ENCODE data around the gene NCAM2.

NCAM2 gene

DNA sequence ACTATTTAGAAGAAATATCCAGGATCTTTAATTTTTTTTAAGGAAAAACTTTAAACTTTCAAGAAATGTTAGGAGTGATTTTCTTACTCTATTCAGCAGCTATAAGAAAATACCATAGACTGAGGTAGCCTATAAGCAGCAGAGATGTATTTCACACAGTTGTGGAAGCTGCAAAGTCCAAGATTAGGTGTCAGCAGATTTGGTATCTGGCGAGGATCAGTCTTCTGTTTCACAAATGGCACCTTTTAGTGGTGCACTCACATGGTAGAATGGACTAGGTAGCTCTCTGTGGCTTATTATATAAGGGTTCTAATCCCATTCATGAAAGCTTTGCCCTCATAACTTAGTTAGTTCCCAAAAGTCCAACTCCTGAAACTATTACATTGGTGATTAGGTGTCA lies 207.4 kb downstream of the NCAM2 start:
- TF ChIP-seq, protein P1, sequence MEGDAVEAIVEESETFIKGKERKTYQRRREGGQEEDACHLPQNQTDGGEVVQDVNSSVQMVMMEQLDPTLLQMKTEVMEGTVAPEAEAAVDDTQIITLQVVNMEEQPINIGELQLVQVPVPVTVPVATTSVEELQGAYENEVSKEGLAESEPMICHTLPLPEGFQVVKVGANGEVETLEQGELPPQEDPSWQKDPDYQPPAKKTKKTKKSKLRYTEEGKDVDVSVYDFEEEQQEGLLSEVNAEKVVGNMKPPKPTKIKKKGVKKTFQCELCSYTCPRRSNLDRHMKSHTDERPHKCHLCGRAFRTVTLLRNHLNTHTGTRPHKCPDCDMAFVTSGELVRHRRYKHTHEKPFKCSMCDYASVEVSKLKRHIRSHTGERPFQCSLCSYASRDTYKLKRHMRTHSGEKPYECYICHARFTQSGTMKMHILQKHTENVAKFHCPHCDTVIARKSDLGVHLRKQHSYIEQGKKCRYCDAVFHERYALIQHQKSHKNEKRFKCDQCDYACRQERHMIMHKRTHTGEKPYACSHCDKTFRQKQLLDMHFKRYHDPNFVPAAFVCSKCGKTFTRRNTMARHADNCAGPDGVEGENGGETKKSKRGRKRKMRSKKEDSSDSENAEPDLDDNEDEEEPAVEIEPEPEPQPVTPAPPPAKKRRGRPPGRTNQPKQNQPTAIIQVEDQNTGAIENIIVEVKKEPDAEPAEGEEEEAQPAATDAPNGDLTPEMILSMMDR (IDR thresholded peaks at IDR 0.05; ENCODE audit: low read depth, low read length), result no peak
- no peak for DNase-seq (ENCODE audit: extremely low read depth, low read depth)

DNA sequence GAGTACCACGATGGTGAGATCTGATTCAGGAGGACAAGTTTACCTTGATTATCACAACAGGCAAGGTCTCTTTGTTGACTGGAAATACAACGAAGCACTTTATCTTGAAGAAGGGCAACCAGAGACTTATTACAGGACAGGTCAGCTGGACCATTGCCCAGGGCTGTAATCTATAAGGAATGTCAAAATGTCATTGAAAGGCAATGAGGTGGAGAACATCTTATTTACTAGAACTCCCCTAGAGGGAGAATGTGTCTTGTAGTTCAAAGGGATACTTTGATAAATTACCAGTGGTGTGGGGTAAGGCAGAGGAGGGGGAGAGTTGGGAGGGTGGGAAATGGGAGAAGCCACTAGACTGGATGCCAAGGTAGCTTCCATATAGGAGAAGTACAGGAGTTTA lies 212.3 kb downstream of the NCAM2 start:
- DNase-seq (ENCODE audit: extremely low read depth, low read depth), result no peak
- TF ChIP-seq, protein P1 (IDR thresholded peaks at IDR 0.05; ENCODE audit: low read depth, low read length), result no peak

DNA sequence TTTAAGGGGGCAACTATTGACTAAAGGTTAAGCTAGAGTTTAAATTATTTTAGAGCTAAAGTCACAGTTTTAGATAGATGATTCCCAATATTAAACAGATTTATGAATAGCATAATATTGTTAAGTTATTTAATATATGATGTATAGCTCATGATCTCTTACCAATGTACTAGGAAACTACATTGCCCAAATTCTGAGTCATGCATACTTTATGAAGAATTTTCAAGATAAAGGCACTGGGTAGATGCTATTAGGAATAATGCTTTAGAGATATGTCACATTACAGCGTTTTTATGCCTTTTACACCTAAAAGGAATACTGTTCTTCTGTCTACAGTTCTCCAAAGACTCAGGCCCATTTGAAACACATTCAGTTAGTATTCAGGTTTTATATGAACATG lies 215.1 kb downstream of the NCAM2 start:
- DNase-seq (ENCODE audit: extremely low read depth, low read depth), result no peak
- TF ChIP-seq, protein P1 (IDR thresholded peaks at IDR 0.05; ENCODE audit: low read depth, low read length), result no peak

DNA sequence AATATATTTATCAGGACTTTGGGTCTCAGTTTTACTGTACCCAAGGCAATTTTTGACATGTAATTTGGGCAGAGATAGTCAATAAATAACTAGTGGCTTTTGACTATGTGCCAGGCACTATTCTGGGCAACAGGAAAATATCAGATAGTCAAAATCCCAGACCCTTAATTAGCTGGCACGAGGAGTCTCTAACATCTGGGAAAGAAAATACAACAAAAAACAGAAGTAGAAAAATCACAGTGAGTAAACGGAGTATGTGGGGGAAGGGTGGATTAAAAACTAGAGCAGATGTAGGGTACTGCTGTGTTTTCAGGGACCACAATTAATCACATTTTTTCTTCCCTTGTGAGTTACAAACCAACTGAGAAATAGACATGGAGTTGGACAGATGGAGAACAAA lies 217.8 kb downstream of the NCAM2 start:
- DNase-seq (ENCODE audit: extremely low read depth, low read depth), result no peak

DNA sequence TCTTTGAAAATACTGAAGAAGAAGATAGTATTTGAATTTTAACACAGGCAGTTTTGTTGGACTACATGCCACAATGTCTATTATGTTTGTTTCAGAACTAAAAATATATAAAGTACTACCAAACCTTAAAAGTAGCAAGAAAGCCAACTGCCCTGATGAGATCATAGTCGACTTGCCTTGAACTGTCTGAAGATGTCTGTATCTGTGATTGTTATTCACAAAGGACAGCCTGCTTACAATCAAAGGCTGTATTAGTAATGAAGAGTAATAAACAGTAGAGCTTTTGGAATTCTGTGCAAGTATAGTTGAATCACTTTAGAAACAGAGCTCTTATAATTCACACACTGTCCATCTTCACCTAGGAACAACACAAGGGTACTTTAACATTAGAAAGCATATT lies 228.3 kb downstream of the NCAM2 start:
- TF ChIP-seq, protein P1 (IDR thresholded peaks at IDR 0.05; ENCODE audit: low read depth, low read length), result no peak

More for the DNA sequence above, 217.8 kb downstream of the NCAM2 start:
- TF ChIP-seq, protein P1 (IDR thresholded peaks at IDR 0.05; ENCODE audit: low read depth, low read length), result no peak

GRCh38 chr21:21230672-21231071 lies 232.5 kb downstream of the NCAM2 start:
- DNase-seq (ENCODE audit: extremely low read depth, low read depth), result no peak
- TF ChIP-seq, protein P1 (IDR thresholded peaks at IDR 0.05; ENCODE audit: low read depth, low read length), result no peak

More for the DNA sequence above, 228.3 kb downstream of the NCAM2 start:
- DNase-seq (ENCODE audit: extremely low read depth, low read depth), result no peak

DNA sequence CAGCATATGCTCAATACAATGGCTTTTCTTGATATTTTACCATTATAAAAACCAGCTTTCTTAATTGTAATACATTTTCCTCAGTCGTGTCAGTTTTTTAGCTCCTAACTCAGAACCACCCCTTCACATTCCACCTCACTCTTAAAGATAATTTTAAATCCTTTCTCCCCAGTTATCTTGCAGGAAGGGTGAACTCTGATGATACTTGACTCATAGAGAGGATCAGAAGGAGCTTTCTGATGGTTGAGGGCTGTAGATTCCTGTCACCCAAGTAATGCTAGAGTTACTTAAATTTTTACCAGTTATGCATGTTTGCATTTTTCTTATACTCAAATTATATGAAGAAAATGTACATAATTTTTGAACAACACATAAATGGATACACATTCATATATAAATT lies 233.7 kb downstream of the NCAM2 start:
- DNase-seq (ENCODE audit: extremely low read depth, low read depth), result no peak
- TF ChIP-seq, protein P1 (IDR thresholded peaks at IDR 0.05; ENCODE audit: low read depth, low read length), result no peak

Data from AG09319 (cell line).